SH-SY5Y (cell line): Measurements from ENCODE around the gene NGFR.

Experiments used
- GATA2 ChIP-seq: IDR thresholded peaks from 2 replicates; pipeline ENCODE4 v1.6.1; 2011; ENCODE audit warnings: mild to moderate bottlenecking, low read depth, low read length
- GATA3 ChIP-seq: IDR thresholded peaks from 2 replicates; pipeline ENCODE4 v1.6.1; 2011; ENCODE audit warnings: low read depth, mild to moderate bottlenecking, low read length, moderate library complexity

The NGFR gene

DNA sequence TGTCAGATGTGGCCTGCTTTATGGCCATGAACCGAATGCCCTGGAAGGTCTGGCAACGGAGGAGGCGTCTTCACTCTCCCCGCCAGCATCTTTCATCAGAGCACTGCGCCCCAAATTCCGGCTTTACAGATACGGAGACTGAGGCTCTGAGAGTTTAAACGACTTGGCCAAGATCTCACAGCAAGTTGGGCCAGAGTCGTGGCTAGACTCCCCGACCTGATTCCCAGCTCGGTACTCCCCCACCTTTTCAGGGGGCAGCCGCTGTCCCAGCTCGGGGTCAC, 1.7 kb downstream of the NGFR start:
- TF ChIP-seq GATA2 (no peak), GATA3 (no peak)

DNA sequence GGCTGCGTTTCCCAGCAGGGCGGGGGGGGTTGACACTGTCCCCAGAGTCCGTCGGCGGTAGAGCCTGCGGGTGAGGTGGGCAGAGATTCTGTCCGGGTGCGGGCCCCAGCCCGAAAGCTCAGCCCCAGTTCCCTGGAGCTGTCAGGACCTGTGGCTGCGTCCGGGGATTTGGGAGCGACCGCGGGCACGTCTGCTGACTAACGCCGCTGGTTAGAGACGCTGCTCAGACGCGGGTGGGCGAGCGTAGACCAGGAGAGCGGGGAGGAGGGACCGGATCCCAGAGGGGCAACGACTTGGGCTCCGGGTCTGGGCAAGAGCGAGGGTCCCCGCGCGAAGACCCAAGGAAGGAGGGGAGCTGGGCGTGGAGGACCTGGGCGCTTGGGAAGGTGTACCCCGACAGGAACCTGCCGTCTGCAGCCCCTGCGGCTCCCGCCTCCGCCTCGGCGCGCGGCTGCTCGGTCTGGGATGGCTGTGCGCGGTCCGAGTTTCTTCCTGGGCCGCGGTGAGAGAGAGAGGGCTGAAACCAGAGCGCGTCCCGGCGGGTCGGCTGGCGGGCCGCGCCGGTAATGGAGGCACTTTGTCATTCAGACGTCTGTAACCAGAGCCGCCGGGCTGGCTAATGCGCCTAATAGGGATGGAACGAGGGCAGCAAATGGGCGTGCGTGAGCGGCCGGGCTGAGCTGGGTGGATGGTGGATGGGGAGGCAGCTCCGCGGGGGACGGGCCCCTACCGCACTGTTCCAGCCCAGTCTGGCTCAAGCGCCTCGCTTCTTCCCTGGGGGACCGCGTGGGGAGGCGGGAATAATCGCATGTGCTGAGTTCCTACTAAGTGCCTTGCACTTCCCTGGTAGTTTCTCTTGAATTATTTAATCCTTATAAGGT, 2.3 kb downstream of the NGFR start:
- no peak for TF ChIP-seq GATA3
- TF ChIP-seq GATA2, result no peak

DNA sequence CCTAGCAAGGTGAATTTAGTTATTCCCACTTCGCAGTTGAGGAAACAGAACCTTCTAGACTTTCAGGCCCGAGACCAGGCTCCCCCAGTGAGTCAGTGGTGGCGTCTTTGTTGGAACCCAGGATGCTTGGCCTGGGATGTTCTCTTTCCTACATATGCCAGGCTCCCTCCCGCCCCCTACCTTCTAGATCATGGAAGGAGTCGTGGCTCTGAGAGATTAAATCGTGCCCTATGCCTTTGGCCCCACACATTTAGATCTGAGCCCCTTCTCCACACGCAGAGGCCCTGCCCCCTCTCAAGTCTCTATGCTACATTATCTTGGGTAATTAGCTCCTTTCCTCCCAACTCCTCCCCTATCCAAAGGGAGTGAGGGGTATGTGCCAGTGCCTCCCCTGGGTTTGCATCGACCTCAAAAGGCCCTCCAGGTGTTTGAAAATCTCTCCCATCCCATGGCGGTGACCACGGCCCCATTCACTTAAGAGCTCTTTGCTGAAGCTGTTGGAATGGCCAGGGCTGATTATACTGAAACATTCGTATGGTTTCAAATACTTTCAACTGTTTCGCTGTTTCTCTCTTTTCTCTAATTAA, 3.0 kb downstream of the NGFR start:
- no peak for TF ChIP-seq GATA2
- no peak for TF ChIP-seq GATA3

GRCh38 chr17:49501496-49501895, 6.4 kb downstream of the NGFR start:
- TF ChIP-seq GATA2, result no peak
- TF ChIP-seq GATA3, result no peak

GRCh38 chr17:49502254-49502653, 7.2 kb downstream of the NGFR start:
- TF ChIP-seq GATA2 (no peak), GATA3 (no peak)

DNA sequence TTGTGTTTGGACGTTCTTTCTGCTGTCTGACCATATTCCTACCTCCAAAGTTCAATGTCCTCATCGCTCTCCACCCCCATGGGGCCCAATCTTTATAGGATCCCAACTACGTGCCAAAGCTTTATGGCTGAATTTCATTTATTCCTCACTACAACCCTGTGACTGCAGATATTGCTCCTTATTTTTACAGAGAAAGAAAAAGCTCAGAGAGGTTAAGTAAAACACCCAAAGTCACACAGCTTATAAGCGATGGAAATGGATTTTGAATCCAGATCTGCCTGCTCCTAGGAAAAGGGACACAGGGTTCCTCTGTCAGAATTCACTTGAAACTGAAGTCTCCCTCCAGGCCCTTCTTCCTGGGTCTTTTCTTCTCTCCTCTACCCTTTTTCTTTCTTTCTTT, 9.3 kb downstream of the NGFR start:
- no peak for TF ChIP-seq GATA2
- TF ChIP-seq GATA3, result no peak

DNA sequence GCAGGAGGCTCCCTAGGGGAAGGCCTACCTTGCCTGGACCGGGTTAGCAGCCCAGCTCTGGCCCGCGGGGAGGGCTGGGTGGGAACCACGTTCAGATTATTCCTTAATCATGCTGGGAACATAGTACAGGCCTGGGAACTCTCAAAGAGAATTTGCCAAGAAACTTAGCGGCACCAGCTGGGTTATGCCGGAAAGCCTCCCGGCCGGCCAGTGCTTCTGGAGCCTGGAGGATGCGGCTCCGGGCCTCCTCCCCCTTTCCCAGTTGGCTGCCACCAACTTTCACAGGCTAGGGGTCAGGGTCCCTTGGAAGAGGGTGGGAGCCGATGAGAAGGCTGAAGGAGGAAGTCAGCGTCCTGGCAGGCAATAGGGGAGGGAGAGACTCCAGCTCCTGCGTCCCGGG, 10.8 kb downstream of the NGFR start:
- no peak for TF ChIP-seq GATA2
- no peak for TF ChIP-seq GATA3

- TF ChIP-seq GATA3 (no peak), GATA2 (no peak)
These were observed 11.2 kb downstream of the NGFR start for GRCh38 chr17:49506282-49506681.

GRCh38 chr17:49508061-49508865, 13.2 kb downstream of the NGFR start:
- TF ChIP-seq GATA2, result no peak
- TF ChIP-seq GATA3, result no peak

- TF ChIP-seq GATA3, result no peak
- no peak for TF ChIP-seq GATA2
These were observed 13.9 kb downstream of the NGFR start for GRCh38 chr17:49508866-49509587.

DNA sequence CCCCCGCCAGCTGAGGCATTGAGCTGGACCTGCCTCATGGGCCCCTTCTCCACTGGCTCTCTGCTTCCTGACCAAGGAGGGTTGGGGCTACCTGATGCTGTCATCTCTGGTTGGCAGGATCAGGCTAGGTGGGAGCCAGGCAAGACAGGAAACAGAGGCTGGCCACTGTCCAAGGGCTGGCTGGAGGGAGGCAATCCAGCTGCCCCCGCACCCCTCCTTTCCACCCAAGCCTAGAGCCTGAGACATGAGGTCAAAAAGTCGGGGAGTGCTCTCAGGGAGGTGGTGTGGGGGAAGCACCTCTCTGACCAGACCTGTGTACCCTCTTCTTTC, 14.5 kb downstream of the NGFR start:
- TF ChIP-seq GATA3, result no peak

DNA sequence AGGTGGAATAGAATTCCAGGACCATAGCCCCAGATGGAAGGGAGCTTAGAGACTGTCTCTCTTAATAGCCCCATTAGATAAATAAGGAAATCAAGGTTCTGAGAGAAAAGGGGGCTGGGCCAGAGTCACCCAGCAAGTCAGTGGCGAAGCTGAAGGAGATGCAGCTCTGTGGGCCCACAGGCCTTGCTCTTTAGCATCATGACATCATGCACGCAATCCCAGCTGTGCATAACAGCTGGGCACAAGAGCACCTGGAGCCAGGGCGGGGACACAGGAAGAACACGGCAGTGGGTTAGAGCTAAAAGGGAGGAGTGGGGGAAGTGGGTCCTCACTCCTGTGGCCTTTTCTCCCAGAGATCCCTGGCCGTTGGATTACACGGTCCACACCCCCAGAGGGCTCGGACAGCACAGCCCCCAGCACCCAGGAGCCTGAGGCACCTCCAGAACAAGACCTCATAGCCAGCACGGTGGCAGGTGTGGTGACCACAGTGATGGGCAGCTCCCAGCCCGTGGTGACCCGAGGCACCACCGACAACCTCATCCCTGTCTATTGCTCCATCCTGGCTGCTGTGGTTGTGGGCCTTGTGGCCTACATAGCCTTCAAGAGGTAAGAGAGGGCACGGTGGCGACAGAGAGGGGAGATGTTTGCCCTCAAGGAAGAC, 15.1 kb downstream of the NGFR start:
- TF ChIP-seq GATA3, result no peak
- no peak for TF ChIP-seq GATA2

GRCh38 chr17:49510720-49511110, 15.6 kb downstream of the NGFR start:
- TF ChIP-seq GATA2, result no peak
- TF ChIP-seq GATA3, result no peak

DNA sequence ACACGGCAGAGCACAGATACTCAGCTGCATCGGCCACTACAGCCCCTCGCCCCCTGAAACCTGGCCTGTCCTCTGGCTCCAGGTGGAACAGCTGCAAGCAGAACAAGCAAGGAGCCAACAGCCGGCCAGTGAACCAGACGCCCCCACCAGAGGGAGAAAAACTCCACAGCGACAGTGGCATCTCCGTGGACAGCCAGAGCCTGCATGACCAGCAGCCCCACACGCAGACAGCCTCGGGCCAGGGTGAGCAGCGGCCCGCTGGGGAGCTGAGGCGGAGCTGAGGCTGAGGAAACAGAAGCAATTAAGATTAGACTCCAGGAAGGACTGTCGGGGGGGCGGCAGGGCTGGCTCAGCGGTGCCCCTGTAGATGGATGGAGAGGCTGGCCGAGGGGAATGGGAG, 16.7 kb downstream of the NGFR start:
- TF ChIP-seq GATA2, result no peak
- TF ChIP-seq GATA3, result no peak
